ENCODE results near the gene PIEZO2.

- no peak for TF ChIP-seq CTCF (IDR thresholded peaks at IDR 0.05; ENCODE audit: poor library complexity, severe bottlenecking)
- no peak for TF ChIP-seq POLR2AphosphoS5 (IDR thresholded peaks at IDR 0.05)
- TF ChIP-seq EP300 (conservative IDR thresholded peaks at IDR 0.05; ENCODE audit: poor library complexity, severe bottlenecking), result no peak
Measured at GRCh38 chr18:10924290-10924689, 225.1 kb downstream of the PIEZO2 start.
